OCI-LY7 (cell line): Measurements from ENCODE around the gene KRCC1.

Source experiments
- CTCF ChIP-seq: fragments of 200-600 bp; sonication (generic); conservative IDR thresholded peaks from 2 replicates; pipeline ENCODE4 v1.5.1; 2014; ENCODE audit warnings: mild to moderate bottlenecking, antibody characterized with exemption, low read length, moderate library complexity, mixed read lengths
- EZH2phosphoT487 ChIP-seq: fragments of 200-600 bp; sonication (generic); IDR thresholded peaks from 2 replicates; pipeline ENCODE4 v1.6.1; 2018; ENCODE audit warnings: low read depth, borderline replicate concordance, mild to moderate bottlenecking, mixed run types, antibody characterized with exemption, low read length, moderate library complexity, mixed read lengths

- TF ChIP-seq CTCF (no peak), EZH2phosphoT487 (no peak)
These were observed 35.1 kb upstream of the KRCC1 start for GRCh38 chr2:88090446-88091283.
